ENCODE data around the gene RAB31.

DNA sequence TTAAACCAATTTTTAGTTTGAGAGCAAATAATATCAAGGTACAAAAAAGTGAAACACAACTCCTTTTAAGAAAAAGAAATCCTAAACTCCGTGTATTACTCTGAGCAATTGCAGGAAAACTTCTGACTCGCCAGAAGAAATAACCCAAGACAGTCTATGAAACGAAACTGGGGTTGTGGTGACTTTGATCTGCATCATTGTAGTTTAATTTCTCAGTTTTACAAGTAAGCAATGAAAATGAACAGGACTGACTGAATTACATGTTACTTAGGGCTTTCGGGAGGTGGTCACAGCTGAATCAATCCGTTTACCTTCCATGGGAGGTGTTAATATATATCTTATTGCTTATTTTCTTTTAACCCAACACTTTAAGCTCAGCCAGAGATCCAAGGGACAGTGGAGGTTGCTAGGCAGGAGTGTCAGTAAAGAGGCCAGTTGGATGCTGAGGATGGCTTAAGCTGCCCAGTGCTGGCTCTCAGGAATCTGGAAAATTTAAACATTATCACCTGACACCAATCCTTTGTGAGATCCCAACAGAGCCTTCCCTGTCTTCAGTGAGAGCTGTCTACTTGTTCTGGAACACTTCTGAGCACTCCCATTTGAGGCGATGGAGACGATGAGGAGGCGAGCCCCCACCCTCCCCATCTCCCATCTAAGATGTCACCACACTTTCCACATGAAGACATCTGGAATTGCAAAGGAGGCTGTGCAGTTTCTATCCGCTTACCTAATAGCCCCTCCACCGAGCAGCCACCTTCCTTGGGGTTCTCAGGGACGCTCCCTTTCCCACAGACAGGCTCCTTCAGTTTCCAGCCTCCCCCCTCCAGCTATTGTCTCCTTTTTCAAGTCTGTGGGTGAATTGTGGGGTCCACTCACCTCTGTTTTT lies 3.6 kb upstream of the RAB31 start:
- TF ChIP-seq, protein P1, sequence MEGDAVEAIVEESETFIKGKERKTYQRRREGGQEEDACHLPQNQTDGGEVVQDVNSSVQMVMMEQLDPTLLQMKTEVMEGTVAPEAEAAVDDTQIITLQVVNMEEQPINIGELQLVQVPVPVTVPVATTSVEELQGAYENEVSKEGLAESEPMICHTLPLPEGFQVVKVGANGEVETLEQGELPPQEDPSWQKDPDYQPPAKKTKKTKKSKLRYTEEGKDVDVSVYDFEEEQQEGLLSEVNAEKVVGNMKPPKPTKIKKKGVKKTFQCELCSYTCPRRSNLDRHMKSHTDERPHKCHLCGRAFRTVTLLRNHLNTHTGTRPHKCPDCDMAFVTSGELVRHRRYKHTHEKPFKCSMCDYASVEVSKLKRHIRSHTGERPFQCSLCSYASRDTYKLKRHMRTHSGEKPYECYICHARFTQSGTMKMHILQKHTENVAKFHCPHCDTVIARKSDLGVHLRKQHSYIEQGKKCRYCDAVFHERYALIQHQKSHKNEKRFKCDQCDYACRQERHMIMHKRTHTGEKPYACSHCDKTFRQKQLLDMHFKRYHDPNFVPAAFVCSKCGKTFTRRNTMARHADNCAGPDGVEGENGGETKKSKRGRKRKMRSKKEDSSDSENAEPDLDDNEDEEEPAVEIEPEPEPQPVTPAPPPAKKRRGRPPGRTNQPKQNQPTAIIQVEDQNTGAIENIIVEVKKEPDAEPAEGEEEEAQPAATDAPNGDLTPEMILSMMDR (IDR thresholded peaks at IDR 0.05), result no peak
- TF ChIP-seq POLR2AphosphoS5 (IDR thresholded peaks at IDR 0.05) (no peak), EP300 (IDR thresholded peaks at IDR 0.05; ENCODE audit: low read depth) (no peak), POLR2A (IDR thresholded peaks at IDR 0.05) (no peak)
